ENCODE data around the gene SPATS2L.
A peak's percentile ranks its signal among the peaks of the same experiment; 100 is the strongest.

DNA sequence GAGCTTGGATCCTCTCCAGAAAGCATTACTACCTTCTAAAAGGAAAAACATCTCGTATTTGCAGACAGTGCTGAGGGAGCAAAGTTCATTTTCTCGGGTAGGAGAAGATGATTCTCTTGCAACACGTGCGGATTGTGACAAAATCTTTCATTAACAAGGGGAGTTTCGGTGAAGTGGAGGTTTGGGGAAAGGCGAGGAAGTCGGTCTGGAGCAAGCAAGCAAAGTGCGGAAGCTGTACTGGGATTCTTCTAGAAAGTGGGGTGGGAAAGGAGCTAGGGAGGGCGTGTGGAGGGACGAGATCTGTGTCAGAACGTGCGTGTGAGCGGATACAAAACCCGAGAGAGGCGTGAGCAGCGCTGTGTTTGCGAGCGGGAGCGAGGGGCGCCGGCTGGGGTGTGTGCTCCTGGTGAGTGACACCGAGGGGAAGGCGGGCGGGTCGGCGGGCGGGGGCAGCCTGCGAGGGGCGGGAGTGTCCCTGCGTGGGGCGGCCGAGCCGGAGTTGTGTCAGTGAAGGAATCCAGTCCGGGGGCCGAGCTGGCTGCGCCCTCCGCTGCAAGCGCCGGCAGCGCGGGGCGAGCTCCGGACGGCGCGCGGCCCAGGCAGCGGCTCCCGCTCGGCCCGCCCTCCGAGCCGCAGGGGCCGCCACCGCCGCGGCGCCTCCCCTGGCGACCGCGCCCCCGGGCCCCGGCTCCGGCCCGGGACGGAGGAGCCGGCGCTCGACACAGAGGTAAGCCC lies at the start of gene SPATS2L:
- peak in 1 of 6 experiments; percentile 6 for TF ChIP-seq CTCF (IDR thresholded peaks at IDR 0.05)
- TF ChIP-seq POLR2A (IDR thresholded peaks at IDR 0.05) = peak in 2 of 4 donors; percentile 40 to 41
